Measurements from ENCODE around the gene TMEM39A.

DNA sequence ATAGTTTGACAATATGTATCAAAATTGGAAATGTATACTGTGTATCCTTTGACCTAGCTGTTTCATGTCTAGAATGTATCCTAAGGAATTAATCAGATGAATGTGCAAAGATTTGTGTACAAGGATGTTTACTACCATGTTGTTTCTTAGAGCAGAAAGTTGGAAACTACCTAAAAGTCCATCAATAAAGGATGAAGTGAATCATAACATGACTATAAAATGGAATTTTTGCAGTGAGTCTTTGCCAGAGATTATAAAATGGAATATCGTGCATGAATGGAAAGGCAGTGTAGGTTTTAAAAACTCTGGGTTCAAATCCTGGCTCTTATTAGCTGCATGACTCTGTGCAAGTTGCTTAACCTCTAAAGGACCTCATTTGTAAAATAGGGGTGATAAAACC lies 19.7 kb upstream of the TMEM39A start:
- TF ChIP-seq SPI1 (IDR thresholded peaks at IDR 0.05; ENCODE audit: borderline replicate concordance, insufficient read depth, low read depth, low read length): no peak
- TF ChIP-seq ATF7 (IDR thresholded peaks at IDR 0.05; ENCODE audit: low read depth): no peak
- no peak for TF ChIP-seq POLR2AphosphoS5 (IDR thresholded peaks at IDR 0.05; ENCODE audit: low read length)
- TF ChIP-seq, protein P1, sequence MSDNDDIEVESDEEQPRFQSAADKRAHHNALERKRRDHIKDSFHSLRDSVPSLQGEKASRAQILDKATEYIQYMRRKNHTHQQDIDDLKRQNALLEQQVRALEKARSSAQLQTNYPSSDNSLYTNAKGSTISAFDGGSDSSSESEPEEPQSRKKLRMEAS (IDR thresholded peaks at IDR 0.05; ENCODE audit: low read depth, low read length): no peak
- TF ChIP-seq CHD1 (IDR thresholded peaks at IDR 0.05; ENCODE audit: low read depth, low read length): no peak
- no peak for TF ChIP-seq KAT2A (conservative IDR thresholded peaks at IDR 0.05; ENCODE audit: control insufficient read depth, low read depth, low read length)
- TF ChIP-seq, protein P2, sequence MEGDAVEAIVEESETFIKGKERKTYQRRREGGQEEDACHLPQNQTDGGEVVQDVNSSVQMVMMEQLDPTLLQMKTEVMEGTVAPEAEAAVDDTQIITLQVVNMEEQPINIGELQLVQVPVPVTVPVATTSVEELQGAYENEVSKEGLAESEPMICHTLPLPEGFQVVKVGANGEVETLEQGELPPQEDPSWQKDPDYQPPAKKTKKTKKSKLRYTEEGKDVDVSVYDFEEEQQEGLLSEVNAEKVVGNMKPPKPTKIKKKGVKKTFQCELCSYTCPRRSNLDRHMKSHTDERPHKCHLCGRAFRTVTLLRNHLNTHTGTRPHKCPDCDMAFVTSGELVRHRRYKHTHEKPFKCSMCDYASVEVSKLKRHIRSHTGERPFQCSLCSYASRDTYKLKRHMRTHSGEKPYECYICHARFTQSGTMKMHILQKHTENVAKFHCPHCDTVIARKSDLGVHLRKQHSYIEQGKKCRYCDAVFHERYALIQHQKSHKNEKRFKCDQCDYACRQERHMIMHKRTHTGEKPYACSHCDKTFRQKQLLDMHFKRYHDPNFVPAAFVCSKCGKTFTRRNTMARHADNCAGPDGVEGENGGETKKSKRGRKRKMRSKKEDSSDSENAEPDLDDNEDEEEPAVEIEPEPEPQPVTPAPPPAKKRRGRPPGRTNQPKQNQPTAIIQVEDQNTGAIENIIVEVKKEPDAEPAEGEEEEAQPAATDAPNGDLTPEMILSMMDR (IDR thresholded peaks at IDR 0.05 in 2 of 3, conservative IDR thresholded peaks at IDR 0.05 in 1 of 3; ENCODE audit: control insufficient read depth in 2 of 3, extremely low read depth in 1 of 3, insufficient read depth in 1 of 3, low read depth in 3 of 3, low read length in 3 of 3): no peak
- no peak for TF ChIP-seq EP300 (IDR thresholded peaks at IDR 0.05; ENCODE audit: borderline replicate concordance in 1 of 2, control insufficient read depth in 1 of 2, low read depth in 2 of 2, low read length in 2 of 2)
- TF ChIP-seq, protein P3, sequence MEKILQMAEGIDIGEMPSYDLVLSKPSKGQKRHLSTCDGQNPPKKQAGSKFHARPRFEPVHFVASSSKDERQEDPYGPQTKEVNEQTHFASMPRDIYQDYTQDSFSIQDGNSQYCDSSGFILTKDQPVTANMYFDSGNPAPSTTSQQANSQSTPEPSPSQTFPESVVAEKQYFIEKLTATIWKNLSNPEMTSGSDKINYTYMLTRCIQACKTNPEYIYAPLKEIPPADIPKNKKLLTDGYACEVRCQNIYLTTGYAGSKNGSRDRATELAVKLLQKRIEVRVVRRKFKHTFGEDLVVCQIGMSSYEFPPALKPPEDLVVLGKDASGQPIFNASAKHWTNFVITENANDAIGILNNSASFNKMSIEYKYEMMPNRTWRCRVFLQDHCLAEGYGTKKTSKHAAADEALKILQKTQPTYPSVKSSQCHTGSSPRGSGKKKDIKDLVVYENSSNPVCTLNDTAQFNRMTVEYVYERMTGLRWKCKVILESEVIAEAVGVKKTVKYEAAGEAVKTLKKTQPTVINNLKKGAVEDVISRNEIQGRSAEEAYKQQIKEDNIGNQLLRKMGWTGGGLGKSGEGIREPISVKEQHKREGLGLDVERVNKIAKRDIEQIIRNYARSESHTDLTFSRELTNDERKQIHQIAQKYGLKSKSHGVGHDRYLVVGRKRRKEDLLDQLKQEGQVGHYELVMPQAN (conservative IDR thresholded peaks at IDR 0.05): no peak
- TF ChIP-seq RCOR1 (conservative IDR thresholded peaks at IDR 0.05; ENCODE audit: low read depth, low read length): no peak
- TF ChIP-seq, protein P4, sequence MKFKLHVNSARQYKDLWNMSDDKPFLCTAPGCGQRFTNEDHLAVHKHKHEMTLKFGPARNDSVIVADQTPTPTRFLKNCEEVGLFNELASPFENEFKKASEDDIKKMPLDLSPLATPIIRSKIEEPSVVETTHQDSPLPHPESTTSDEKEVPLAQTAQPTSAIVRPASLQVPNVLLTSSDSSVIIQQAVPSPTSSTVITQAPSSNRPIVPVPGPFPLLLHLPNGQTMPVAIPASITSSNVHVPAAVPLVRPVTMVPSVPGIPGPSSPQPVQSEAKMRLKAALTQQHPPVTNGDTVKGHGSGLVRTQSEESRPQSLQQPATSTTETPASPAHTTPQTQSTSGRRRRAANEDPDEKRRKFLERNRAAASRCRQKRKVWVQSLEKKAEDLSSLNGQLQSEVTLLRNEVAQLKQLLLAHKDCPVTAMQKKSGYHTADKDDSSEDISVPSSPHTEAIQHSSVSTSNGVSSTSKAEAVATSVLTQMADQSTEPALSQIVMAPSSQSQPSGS (IDR thresholded peaks at IDR 0.05; ENCODE audit: low read length): no peak
- TF ChIP-seq RAD51 (IDR thresholded peaks at IDR 0.05): no peak

All from GM12878 (cell line).